H7 (cell line): ENCODE results near the gene CD86. TPM values are rescaled to one million over a fixed set of nuclear protein-coding genes. Genes with fewer than 3 reads are reported as not detected.
"Not testable (repeated sequence)": the region's sequence is repeated elsewhere in the genome, so short reads cannot be mapped to it uniquely, and the experiment has no call there.

Experiments
- DNase-seq: peaks from one replicate; pipeline ENCODE4 v3.0.0; 2012
- H3K27me3 ChIP-seq: 2 replicates; pipeline ENCODE4 v1.6.0; 2011; ENCODE audit warnings: mild to moderate bottlenecking, low read length; ENCODE audit not compliant: control insufficient read depth, insufficient read depth
- H3K36me3 ChIP-seq: replicated peaks from 2 replicates; pipeline ENCODE4 v1.5.1; 2011; ENCODE audit warnings: low read length; ENCODE audit not compliant: control insufficient read depth, insufficient read depth
- H3K4me3 ChIP-seq: 2 replicates; pipeline ENCODE4 v1.5.1; 2011; ENCODE audit warnings: low read depth, mild to moderate bottlenecking, control low read depth, low read length, moderate library complexity; ENCODE audit not compliant: insufficient read depth
- total RNA-seq: library from RNA; depleted of rRNA; stranded (reverse); fragments of >200 nt; shearing (Covaris generic); gene quantifications from 2 replicates; pipeline ENCODE4 v1.2.3, GENCODE V29; 2014

CD86 gene
- total RNA-seq, 1 experiment from 2014 or later = 0.24 TPM

GRCh38 chr3:122105626-122106025, 50.5 kb downstream of the CD86 start:
- Histone ChIP-seq H3K27me3 (no peaks in the 10 kb centered on the region), H3K36me3 (no peaks in the 10 kb centered on the region), H3K4me3 (no peak overlapping the region)
- DNase-seq = no peak

- no peak overlapping the region for H3K4me3 ChIP-seq
- no peaks in the 10 kb centered on the region for H3K27me3 ChIP-seq
- no peaks in the 10 kb centered on the region for H3K36me3 ChIP-seq
- DNase-seq = no peak
These were observed 52.0 kb downstream of the CD86 start for GRCh38 chr3:122107171-122107570.

- no peak for DNase-seq
- Histone ChIP-seq H3K36me3 (no peaks in the 10 kb centered on the region), H3K27me3 (no peaks in the 10 kb centered on the region), H3K4me3 (no peak overlapping the region)
These were observed 56.8 kb downstream of the CD86 start for GRCh38 chr3:122111974-122112373.

- H3K4me3 ChIP-seq = no peak overlapping the region
- H3K27me3 ChIP-seq = no peaks in the 10 kb centered on the region
- DNase-seq = no peak
- no peaks in the 10 kb centered on the region for H3K36me3 ChIP-seq
These were observed 57.6 kb downstream of the CD86 start for GRCh38 chr3:122112754-122113153.

- Histone ChIP-seq H3K4me3 (no peak overlapping the region), H3K27me3 (no peaks in the 10 kb centered on the region), H3K36me3 (no peaks in the 10 kb centered on the region)
- no peak for DNase-seq
These were observed 68.7 kb downstream of the CD86 start for GRCh38 chr3:122123850-122124249.

GRCh38 chr3:122132949-122133540, 77.9 kb downstream of the CD86 start:
- Histone ChIP-seq H3K36me3 (no peaks in the 10 kb centered on the region), H3K4me3 (no peak overlapping the region), H3K27me3 (no peaks in the 10 kb centered on the region)
- DNase-seq = no peak

GRCh38 chr3:122146466-122146865, 91.3 kb downstream of the CD86 start:
- Histone ChIP-seq H3K27me3 (no peaks in the 10 kb centered on the region), H3K4me3 (no peak overlapping the region), H3K36me3 (no peaks in the 10 kb centered on the region)
- DNase-seq = no peak

- H3K27me3 ChIP-seq = no peaks in the 10 kb centered on the region
- peak; percentile 10 for DNase-seq
- no peaks in the 10 kb centered on the region for H3K36me3 ChIP-seq
- H3K4me3 ChIP-seq = no peak overlapping the region
These were observed 93.9 kb downstream of the CD86 start for GRCh38 chr3:122148941-122149627.

- Histone ChIP-seq H3K36me3 (no peaks in the 10 kb centered on the region), H3K27me3 (no peaks in the 10 kb centered on the region), H3K4me3 (no peak overlapping the region)
- DNase-seq = no peak
These were observed 96.3 kb downstream of the CD86 start for GRCh38 chr3:122151480-122151879.

- H3K4me3 ChIP-seq, DNase-seq, H3K27me3 ChIP-seq, H3K36me3 ChIP-seq: not testable (repeated sequence)
These were observed 109.8 kb downstream of the CD86 start for GRCh38 chr3:122164983-122165382.

- H3K4me3 ChIP-seq = no peak overlapping the region
- H3K36me3 ChIP-seq = no peaks in the 10 kb centered on the region
- DNase-seq = no peak
- no peaks in the 10 kb centered on the region for H3K27me3 ChIP-seq
These were observed 112.5 kb downstream of the CD86 start for GRCh38 chr3:122167630-122168029.

- Histone ChIP-seq H3K36me3 (no peaks in the 10 kb centered on the region), H3K27me3 (no peaks in the 10 kb centered on the region), H3K4me3 (no peak overlapping the region)
- DNase-seq = no peak
These were observed 112.9 kb downstream of the CD86 start for GRCh38 chr3:122168044-122168443.

GRCh38 chr3:122169911-122170310, 114.7 kb downstream of the CD86 start:
- no peaks in the 10 kb centered on the region for H3K27me3 ChIP-seq

More at GRCh38 chr3:122169911-122170310, 114.7 kb downstream of the CD86 start:
- Histone ChIP-seq H3K36me3 (no peaks in the 10 kb centered on the region), H3K4me3 (no peak overlapping the region)
- no peak for DNase-seq
